Stimulated activated naive CD4-positive, alpha-beta T cell treated with Interleukin-2 at 50 U/mL for 16 hours (primary cell): Measurements from ENCODE around the gene CTDSP2.
A peak's percentile ranks its signal among the peaks of the same experiment; 100 is the strongest.
"Not testable (repeated sequence)": the region's sequence is repeated elsewhere in the genome, so short reads cannot be mapped to it uniquely, and the experiment has no call there.

ENCODE experiments used
- DNase-seq: peaks from one replicate; lab custom pipeline; 2025; lab: John Stamatoyannopoulos, UW

The CTDSP2 gene

DNA sequence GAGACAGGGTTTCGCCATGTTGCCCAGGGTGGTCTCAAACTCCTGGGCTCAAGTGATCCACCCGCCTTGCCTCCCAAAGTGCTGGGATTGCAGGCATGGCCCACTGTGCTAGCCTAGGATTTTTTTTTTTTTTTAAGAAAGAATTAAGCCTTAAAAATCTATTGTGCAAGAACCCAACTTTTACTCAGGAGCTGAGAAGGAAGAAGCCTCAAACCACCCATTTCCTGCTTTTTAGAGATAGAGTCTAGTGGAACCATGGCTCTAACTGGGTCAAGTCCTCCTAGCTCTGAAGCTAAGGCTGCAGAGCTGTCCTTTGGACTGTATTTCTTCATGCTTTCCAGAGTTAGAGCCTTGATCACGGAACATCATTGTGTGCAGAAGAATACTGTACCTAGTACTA is 65.3 kb downstream of the CTDSP2 start:
- DNase-seq = no peak

- no peak for DNase-seq
Measured at GRCh38 chr12:57780284-57780897, 66.1 kb downstream of the CTDSP2 start.

DNA sequence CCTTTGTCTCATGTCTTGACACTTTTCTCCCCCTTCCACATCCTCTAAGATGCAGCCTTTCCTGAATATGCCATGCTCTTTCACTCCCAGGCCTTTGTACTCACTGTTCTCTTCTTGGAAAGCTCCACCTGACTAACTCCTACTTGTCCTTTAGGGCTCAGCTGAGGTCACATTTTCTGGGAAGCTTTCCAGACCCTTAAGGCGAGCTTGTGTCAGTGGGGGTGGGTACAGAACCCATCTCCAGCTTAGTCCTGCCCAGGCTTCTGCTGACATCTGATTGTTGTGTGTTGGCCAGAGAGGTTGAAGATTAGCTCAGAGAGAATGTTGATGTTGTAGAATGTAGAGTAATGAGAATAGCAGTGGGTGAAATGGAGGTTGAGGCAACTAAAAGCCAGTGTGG is 66.8 kb downstream of the CTDSP2 start:
- no peak for DNase-seq

GRCh38 chr12:57777911-57778310 is 68.6 kb downstream of the CTDSP2 start:
- no peak for DNase-seq

- DNase-seq = no peak
Measured at GRCh38 chr12:57777367-57777766, 69.2 kb downstream of the CTDSP2 start.

GRCh38 chr12:57776247-57776587 is 70.3 kb downstream of the CTDSP2 start:
- no peak for DNase-seq

GRCh38 chr12:57775563-57776246 is 70.8 kb downstream of the CTDSP2 start:
- DNase-seq = no peak

- no peak for DNase-seq
Measured at GRCh38 chr12:57775044-57775443, 71.5 kb downstream of the CTDSP2 start.

GRCh38 chr12:57774634-57775033 is 71.9 kb downstream of the CTDSP2 start:
- not testable (repeated sequence) for DNase-seq

DNA sequence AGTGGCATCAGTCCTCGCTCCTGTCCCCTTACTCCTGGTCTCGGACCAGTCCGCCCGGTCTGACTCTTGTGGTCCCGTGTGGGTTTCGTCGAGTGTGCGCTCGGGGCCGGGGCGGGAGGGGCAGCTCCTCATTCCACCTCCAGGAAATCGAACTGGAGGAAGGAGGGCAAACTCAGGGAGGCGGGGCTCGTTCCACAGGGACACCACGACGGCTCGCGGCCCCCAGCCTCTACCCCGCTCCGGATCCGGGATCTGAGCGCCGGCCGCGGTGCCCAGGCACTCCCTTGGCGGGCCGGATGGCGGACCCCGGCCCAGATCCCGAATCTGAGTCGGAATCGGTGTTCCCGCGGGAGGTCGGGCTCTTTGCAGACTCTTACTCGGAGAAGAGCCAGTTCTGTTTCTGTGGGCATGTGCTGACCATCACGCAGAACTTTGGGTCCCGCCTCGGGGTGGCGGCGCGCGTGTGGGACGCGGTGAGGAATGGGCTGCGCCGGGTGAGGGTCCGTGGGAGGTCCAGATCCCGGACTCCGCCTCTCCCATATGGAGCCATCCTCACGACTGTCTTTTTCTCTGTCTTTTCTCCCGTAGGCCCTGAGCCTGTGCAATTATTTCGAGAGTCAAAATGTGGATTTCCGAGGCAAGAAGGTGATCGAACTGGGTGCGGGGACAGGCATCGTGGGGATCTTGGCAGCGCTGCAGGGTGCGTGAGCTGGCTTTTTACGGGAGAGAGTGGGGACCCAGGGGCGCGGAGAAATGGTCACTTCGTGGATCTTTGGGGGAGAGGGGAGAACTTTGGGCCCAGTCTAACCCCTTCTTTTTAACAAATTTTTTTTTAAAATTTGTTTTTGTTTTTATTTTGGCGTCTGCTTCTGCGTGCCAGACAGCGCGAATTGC is 73.9 kb downstream of the CTDSP2 start, which contains the start of gene EEF1AKMT3:
TSS of gene EEF1AKMT3 (plus strand) at position 186 of the 894 bp plus-strand sequence. CDS start at position 297, 111 bp downstream.
- DNase-seq = peak; percentile 52

GRCh38 chr12:57771873-57772428 is 74.6 kb downstream of the CTDSP2 start, which contains the start of gene METTL1:
METTL1 (minus strand) TSS chr12:57772105; CDS start chr12:57772083, 22 bp downstream.
- DNase-seq = peak; percentile 95

- DNase-seq = peak; percentile 90
Measured at GRCh38 chr12:57771236-57771872, 75.2 kb downstream of the CTDSP2 start.

DNA sequence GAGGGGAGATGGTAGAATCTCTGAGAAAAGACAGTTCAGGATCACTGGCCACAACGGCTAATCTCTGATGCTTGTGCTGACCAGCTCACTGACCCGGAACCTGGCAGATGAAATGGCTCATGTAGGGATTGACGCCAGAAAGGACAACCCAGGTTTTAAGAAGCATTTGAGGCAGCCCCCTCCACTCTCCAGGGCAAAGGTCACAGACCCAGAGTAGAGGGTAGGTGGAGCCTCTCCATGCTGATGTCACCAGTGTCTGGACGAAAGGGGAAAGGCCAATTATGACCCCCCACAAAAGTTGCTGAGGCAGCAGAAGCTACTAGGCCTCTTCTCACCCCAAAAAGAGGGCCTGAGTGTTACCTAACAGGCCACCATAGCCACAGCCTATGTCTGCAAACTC is 75.8 kb downstream of the CTDSP2 start:
- DNase-seq = no peak
